Sigmoid colon (tissue), 7 donors: ENCODE measurements around the gene CSAG1. TPM values are rescaled to one million over a fixed set of nuclear protein-coding genes. Genes with fewer than 3 reads are reported as not detected.
"Not testable (repeated sequence)": the region's sequence is repeated elsewhere in the genome, so short reads cannot be mapped to it uniquely, and the experiment has no call there.

Source experiments
- DNase-seq: peaks from one replicate; pipeline ENCODE4 v3.0.0-alpha.2; 2019
- H3K27ac ChIP-seq, 4 donors: fragments of 200-600 bp; sonication (generic); one replicate each; pipeline ENCODE4 v1.5.1; 2016 to 2019; ENCODE audit warnings: mild to moderate bottlenecking in 1 of 4
- H3K27me3 ChIP-seq, 3 donors: fragments of 200-600 bp; sonication (generic); one replicate each; pipeline ENCODE4 v1.5.1; 2019; ENCODE audit warnings: mild to moderate bottlenecking in 1 of 3
- H3K36me3 ChIP-seq, 4 donors: fragments of 200-600 bp; sonication (generic); one replicate each; pipeline ENCODE4 v1.5.1; 2016 to 2019
- H3K4me1 ChIP-seq, 4 donors: fragments of 200-600 bp; sonication (generic); one replicate each; pipeline ENCODE4 v1.5.1; 2017 to 2019
- H3K4me3 ChIP-seq, 4 donors: fragments of 200-600 bp; sonication (generic); one replicate each; pipeline ENCODE4 v1.5.1; 2017 to 2019; ENCODE audit warnings: mild to moderate bottlenecking in 2 of 4, moderate library complexity in 1 of 4
- H3K9me3 ChIP-seq, 4 donors: fragments of 200-600 bp in 3 of 4; sonication (generic) in 3 of 4; one replicate each; pipeline versions ENCODE4 v1.5.1 to v1.6.1; 2013 to 2019
- EP300 ChIP-seq, 4 donors: sonication (generic); formaldehyde crosslinking; IDR thresholded peaks; one replicate each; pipeline ENCODE4 v1.6.1; 2017; ENCODE audit warnings: antibody characterized with exemption in 4 of 4
- POLR2A ChIP-seq, 2 donors: fragments of 450-650 bp; IDR thresholded peaks; one replicate each; pipeline ENCODE4 v1.6.1; 2016; ENCODE audit warnings: antibody characterized with exemption in 2 of 2, mild to moderate bottlenecking in 2 of 2, moderate library complexity in 2 of 2
- POLR2AphosphoS5 ChIP-seq, 4 donors: sonication (generic); formaldehyde crosslinking; IDR thresholded peaks; one replicate each; pipeline ENCODE4 v1.6.1; 2017; ENCODE audit warnings: antibody characterized with exemption in 4 of 4
- WGBS, 2 donors: extraction: QIAGEN DNeasy Blood & Tissue Kit; methylation state at CpG; one replicate each; pipeline ENCODE4 v1.1.7; 2013; 5-methylcytosine and 5-hydroxymethylcytosine counted together
- intact Hi-C: fragments of 100-400 bp; cut with DNase I; formaldehyde crosslinking; loops from one replicate; pipeline ENCODE4 v1.15.1; 2023
- polyA plus RNA-seq, 3 donors: library from polyadenylated mRNA; stranded (reverse); fragments of 200-250 nt; gene quantifications; one replicate each; pipeline ENCODE4 v1.2.3, GENCODE V29; 2013
- total RNA-seq, 4 donors: library from RNA; depleted of rRNA; stranded (reverse); fragments of >200 nt; gene quantifications; one replicate each; pipeline ENCODE4 v1.1.0, GENCODE V29; 2016
- TF ChIP-seq, protein P1 (sequence below), 4 experiments: fragments of 450-650 bp in 3 of 4; fragments of 200-600 bp in 1 of 4; IDR thresholded peaks; one replicate each; pipeline ENCODE4 v1.5.1; 2016 to 2019; ENCODE audit warnings: antibody characterized with exemption in 4 of 4, mild to moderate bottlenecking in 3 of 4, moderate library complexity in 2 of 4
- donor health status: healthy with polysubstance abuse.
- donor health status: Bipolar disorder and iron deficiency.
- donor health status: healthy.

The CSAG1 gene, protein sequence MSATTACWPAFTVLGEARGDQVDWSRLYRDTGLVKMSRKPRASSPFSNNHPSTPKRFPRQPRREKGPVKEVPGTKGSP
- total RNA-seq (not detected), polyA plus RNA-seq (not detected)

DNA sequence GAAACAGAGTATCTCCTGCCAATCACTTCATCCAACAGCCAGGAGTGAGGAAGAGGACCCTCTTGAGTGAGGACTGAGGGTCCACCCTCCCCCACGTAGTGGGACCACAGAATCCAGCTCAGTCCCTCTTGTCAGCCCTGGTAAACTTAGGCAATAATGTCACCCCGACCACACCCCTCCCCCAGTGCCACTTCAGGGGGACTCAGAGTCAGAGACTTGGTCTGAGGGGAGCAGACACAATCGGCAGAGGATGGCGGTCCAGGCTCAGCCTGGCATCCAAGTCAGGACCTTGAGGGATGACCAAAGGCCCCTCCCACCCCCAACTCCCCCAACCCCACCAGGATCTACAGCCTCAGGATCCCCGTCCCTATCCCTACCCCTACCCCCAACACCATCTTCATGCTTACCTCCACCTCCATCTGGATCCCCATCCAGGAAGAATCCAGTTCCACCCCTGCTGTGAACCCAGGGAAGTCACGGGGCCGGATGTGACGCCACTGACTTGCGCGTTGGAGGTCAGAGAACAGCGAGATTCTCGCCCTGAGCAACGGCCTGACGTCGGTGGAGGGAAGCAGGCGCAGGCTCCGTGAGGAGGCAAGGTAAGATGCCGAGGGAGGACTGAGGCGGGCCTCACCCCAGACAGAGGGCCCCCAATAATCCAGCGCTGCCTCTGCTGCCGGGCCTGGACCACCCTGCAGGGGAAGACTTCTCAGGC lies at the start of gene CSAG1, which contains the start of gene MAGEA12:
TSS of gene CSAG1 (minus strand) at position 461 of the 715 bp plus-strand sequence. CDS start 1,261 bp downstream, outside the sequence.
TSS of gene MAGEA12 (plus strand) at position 497 of the 715 bp plus-strand sequence. CDS start 2,405 bp downstream, outside the sequence.
- Histone ChIP-seq H3K9me3 (no peaks in the 10 kb centered on the region), H3K4me3 (no peak within 1 kb of the TSS), H3K36me3 (no peaks in the 10 kb centered on the region), H3K27me3 (no peaks in the 10 kb centered on the region), H3K27ac (no peak within 1 kb of the TSS), H3K4me1 (no peaks in the 10 kb centered on the region)
- TF ChIP-seq POLR2A (IDR thresholded peaks at IDR 0.05) = no peak
- no peak for TF ChIP-seq EP300 (IDR thresholded peaks at IDR 0.05)
- TF ChIP-seq POLR2AphosphoS5 (IDR thresholded peaks at IDR 0.05) = no peak
- TF ChIP-seq, protein P1, sequence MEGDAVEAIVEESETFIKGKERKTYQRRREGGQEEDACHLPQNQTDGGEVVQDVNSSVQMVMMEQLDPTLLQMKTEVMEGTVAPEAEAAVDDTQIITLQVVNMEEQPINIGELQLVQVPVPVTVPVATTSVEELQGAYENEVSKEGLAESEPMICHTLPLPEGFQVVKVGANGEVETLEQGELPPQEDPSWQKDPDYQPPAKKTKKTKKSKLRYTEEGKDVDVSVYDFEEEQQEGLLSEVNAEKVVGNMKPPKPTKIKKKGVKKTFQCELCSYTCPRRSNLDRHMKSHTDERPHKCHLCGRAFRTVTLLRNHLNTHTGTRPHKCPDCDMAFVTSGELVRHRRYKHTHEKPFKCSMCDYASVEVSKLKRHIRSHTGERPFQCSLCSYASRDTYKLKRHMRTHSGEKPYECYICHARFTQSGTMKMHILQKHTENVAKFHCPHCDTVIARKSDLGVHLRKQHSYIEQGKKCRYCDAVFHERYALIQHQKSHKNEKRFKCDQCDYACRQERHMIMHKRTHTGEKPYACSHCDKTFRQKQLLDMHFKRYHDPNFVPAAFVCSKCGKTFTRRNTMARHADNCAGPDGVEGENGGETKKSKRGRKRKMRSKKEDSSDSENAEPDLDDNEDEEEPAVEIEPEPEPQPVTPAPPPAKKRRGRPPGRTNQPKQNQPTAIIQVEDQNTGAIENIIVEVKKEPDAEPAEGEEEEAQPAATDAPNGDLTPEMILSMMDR (IDR thresholded peaks at IDR 0.05) = no peak
- DNase-seq = no peak
- WGBS, 2 donors = 88 to 93% methylated on average over 19 to 20 of the region's 21 CpGs
- intact Hi-C loops = no loop called here

DNA sequence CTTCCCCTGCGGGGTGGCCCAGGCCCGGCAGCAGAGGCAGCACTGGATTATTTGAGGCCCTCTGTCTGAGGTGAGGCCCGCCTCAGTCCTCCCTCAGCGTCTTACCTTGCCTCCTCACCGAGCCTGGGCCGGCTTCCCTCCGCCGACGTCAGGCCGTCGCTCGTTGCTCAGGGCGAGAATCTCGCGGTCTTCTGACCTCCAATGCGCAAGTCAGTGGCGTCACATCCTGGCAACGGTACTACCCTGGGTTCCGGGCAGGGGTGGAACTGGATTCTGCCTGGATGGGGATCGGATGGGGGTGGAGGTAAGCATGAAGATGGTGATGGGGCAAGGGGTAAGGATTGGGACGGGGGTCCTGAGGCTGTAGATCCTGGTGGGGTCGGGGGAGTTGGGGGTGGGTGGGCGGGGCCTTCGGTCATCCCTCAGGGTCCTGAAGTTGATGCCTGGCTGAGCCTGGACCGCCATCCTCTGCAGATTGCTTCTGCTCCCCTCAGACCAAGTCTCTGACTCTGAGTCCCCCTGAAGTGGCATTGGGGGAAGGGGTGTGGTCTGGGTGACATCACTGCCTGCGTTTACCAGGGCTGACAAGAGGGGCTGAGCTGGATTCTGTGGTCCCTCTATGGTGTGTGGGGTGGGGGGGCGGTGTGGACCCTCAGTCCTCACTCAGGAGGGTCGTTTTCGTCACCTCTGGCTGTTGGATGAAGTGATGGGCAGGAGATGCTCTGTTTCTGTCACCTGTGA lies 36.2 kb upstream of the CSAG1 start, which contains the start of gene MAGEA6:
TSS of gene MAGEA6 (minus strand) at position 141 of the 741 bp plus-strand sequence. CDS start 2,039 bp downstream, outside the sequence.
- intact Hi-C loops, H3K27me3 ChIP-seq, H3K9me3 ChIP-seq, H3K4me3 ChIP-seq, H3K36me3 ChIP-seq, H3K4me1 ChIP-seq, H3K27ac ChIP-seq, DNase-seq: not testable (repeated sequence)
- WGBS, 2 donors = 68 to 69% methylated on average over 2 to 3 of the region's 29 CpGs

DNA sequence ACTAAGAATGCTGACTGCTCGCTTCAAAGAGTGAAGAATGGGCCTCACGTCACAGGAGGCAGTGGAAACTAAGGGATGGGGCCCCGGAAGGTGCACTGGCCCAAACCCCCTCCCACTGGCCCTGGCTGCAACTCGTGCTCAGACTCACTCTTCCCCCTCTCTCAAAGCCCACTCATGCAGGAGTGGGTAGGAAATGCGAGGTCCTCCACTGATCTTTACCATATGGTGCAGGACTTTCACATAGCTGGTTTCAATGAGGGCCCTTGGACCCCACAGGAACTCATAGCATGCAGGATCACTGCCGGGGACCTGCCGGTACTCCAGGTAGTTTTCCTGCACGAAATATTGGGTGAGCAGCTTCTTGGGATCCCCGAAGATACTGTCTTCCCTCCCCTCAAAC lies 33.0 kb upstream of the CSAG1 start:
- H3K36me3 ChIP-seq, H3K4me1 ChIP-seq, H3K9me3 ChIP-seq, H3K27me3 ChIP-seq, intact Hi-C loops, H3K27ac ChIP-seq, H3K4me3 ChIP-seq: not testable (repeated sequence)
- WGBS, 2 donors = 78 to 80% methylated on average over 9 of the region's 9 CpGs
- peak; percentile 14 for DNase-seq

DNA sequence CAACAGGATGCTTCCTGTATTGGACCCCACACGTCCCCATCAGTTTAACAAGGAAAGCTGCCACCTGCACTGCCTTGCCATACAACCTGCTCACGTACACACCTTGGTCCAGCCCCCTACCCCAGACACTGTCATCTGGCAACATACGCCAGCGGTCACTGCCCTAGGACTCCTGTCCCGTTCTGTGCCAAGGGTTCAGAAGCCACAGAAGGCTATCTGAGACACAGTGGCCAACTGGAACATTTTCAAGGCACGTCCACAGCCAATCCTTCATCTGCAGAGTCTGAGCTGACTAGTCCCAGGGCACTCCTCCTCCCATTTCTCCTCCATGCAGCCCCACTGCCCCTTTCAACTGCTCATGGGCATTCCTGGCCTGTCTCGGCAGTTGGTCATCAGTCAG lies 28.1 kb upstream of the CSAG1 start:
- WGBS, 2 donors = 84 to 85% methylated on average over 4 of the region's 7 CpGs
- H3K4me1 ChIP-seq, DNase-seq, intact Hi-C loops, H3K27ac ChIP-seq, H3K9me3 ChIP-seq, H3K36me3 ChIP-seq, H3K4me3 ChIP-seq, H3K27me3 ChIP-seq: not testable (repeated sequence)

DNA sequence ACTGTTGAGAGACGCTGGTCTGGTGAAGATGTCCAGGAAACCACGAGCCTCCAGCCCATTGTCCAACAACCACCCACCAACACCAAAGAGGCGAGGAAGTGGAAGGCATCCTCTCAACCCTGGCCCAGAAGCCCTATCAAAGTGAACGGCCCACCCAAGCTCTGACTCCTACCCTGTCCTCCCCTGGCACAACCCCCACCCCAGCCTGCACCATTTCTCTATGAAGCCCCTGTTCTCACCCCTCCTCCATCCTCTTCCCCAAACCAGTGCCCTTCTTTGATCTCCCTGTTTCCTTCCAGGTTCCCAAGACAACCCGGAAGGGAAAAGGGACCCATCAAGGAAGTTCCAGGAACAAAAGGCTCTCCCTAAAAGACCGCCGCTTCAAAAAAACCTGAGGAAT lies 26.0 kb upstream of the CSAG1 start:
- intact Hi-C loops, H3K27ac ChIP-seq, H3K4me1 ChIP-seq, DNase-seq, H3K27me3 ChIP-seq, H3K9me3 ChIP-seq, H3K36me3 ChIP-seq, H3K4me3 ChIP-seq: not testable (repeated sequence)
- 63 to 85% methylated on average over 2 to 4 of the region's 7 CpGs for WGBS, 2 donors

DNA sequence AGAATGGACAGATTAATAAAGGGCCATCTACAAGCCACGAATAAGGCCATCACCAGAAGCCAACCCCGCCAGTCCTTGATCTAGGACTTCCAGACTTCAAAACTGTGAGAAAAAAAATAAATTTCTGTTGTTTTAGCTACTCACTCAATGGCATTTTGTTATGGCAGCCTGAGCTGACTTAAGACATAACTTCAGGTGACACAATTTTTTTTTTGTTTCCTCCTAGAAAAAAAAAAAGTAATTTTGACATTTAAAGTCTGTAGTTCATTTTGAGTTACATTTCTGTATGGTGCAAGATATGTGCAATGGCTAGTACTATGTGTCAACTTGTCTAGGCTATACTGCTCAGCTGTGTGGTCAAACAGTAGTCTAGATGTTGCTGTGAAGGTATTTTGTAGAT lies 25.4 kb upstream of the CSAG1 start, which contains the start of gene CSAG3:
TSS of gene CSAG3 (plus strand) at position 301 of the 400 bp plus-strand sequence.
- H3K27me3 ChIP-seq, intact Hi-C loops, H3K4me3 ChIP-seq, H3K27ac ChIP-seq, DNase-seq, H3K9me3 ChIP-seq, H3K36me3 ChIP-seq, H3K4me1 ChIP-seq: not testable (repeated sequence)
- no CpG with 5 or more reads among the region's 2 CpGs for WGBS, 2 donors

DNA sequence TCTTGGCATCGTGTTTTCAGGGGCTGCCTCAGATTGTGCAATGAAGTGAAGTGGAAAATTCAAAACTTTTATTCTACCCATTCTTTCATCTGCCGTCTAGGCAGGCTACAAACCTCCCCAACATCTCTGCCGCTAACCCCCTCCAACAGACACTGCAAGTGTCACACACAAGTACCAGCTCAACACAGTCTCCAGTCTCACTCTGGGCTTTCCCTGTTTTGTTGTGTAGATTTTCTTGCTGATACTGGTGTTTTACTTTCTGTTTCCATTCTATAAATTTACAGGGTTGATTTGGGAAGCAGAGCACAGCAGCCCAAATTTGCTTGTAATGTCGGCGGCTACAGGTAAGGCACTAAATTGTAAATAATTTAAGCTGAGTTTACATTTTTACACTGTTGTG lies 21.4 kb upstream of the CSAG1 start:
- H3K36me3 ChIP-seq, H3K27me3 ChIP-seq, DNase-seq, H3K4me3 ChIP-seq, H3K9me3 ChIP-seq, H3K4me1 ChIP-seq, H3K27ac ChIP-seq, intact Hi-C loops: not testable (repeated sequence)
- WGBS, 2 donors = no CpG with 5 or more reads among the region's 5 CpGs

DNA sequence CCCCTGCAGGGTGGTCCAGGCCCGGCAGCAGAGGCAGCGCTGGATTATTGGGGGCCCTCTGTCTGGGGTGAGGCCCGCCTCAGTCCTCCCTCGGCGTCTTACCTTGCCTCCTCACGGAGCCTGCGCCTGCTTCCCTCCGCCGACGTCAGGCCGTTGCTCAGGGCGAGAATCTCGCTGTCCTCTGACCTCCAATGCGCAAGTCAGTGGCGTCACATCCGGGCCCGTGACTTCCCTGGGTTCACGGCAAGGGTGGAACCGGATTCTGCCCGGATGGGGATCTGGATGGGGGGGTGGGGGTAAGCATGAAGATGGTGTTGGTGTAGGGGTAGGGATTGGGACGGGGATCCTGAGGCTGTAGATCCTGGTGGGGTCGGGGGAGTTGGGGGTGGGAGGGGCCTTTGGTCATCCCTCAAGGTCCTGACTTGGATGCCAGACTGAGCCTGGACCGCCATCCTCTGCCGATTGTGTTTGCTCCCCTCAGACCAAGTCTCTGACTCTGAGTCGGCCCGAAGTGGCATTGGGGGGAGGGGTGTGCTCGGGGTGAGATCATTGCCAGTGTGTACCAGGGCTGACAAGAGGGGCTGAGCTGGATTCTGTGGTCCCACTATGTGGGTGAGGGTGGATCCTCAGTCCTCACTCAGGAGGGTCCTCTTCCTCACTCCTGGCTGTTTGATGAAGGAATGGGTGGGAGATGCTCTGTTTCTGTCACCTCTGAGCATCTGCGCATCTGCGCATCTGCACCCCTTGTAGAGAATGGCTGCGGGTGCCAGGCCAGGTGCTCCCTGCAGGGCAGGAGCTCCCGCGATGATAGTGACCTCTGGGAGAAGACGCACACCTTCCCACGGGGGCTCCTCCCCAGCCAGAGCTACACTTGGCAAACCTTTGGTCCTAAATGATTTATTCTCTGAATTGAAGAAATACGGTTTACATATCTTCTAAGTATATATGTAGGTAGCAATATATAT lies 20.4 kb upstream of the CSAG1 start, which contains the start of gene MAGEA2:
TSS of gene MAGEA2 (minus strand) at position 157 of the 965 bp plus-strand sequence. CDS start 2,479 bp downstream, outside the sequence.
- H3K27me3 ChIP-seq, H3K4me3 ChIP-seq, H3K36me3 ChIP-seq, DNase-seq, H3K9me3 ChIP-seq, H3K27ac ChIP-seq, intact Hi-C loops, H3K4me1 ChIP-seq: not testable (repeated sequence)
- no CpG with 5 or more reads among the region's 35 CpGs for WGBS, 2 donors
